HG03442 (cell line): ENCODE measurements around the gene CXorf49B.
"Not testable (repeated sequence)": the region's sequence is repeated elsewhere in the genome, so short reads cannot be mapped to it uniquely, and the experiment has no call there.

Experiments
- ATAC-seq: cut with Tn5 transposase; IDR thresholded peaks from one replicate; pipeline ENCODE4 v1.9.1; 2021; ENCODE audit warnings: mild to moderate bottlenecking, moderate library complexity; ENCODE audit not compliant: unreplicated experiment

CXorf49B gene

GRCh38 chrX:71763049-71763448, at the start of gene CXorf49B:
Gene CXorf49B, plus strand, starts transcription at chrX:71763349. Its CDS starts 75 bp downstream, at chrX:71763424.
- not testable (repeated sequence) for ATAC-seq

GRCh38 chrX:71714064-71714463, 49.1 kb upstream of the CXorf49B start:
- ATAC-seq, result not testable (repeated sequence)

GRCh38 chrX:71715551-71715950, 47.6 kb upstream of the CXorf49B start:
- ATAC-seq, result not testable (repeated sequence)

GRCh38 chrX:71716323-71716722, 46.8 kb upstream of the CXorf49B start:
- ATAC-seq, result not testable (repeated sequence)

GRCh38 chrX:71718185-71718584, 45.0 kb upstream of the CXorf49B start, which contains the start of gene CXorf49:
Gene CXorf49, minus strand, starts transcription at chrX:71718285. Its CDS starts 134 bp downstream, at chrX:71718151.
- not testable (repeated sequence) for ATAC-seq

- not testable (repeated sequence) for ATAC-seq
Observed at GRCh38 chrX:71719195-71719594, 44.0 kb upstream of the CXorf49B start.

- not testable (repeated sequence) for ATAC-seq
Observed at GRCh38 chrX:71720289-71720886, 42.8 kb upstream of the CXorf49B start.

- ATAC-seq, result not testable (repeated sequence)
Observed at GRCh38 chrX:71760688-71761281, 2.4 kb upstream of the CXorf49B start.

GRCh38 chrX:71764832-71765231, 1.7 kb downstream of the CXorf49B start:
- not testable (repeated sequence) for ATAC-seq

GRCh38 chrX:71765613-71766012, 2.5 kb downstream of the CXorf49B start:
- ATAC-seq, result not testable (repeated sequence)

GRCh38 chrX:71767134-71767533, 4.0 kb downstream of the CXorf49B start:
- ATAC-seq, result not testable (repeated sequence)

- peak; percentile 61 for ATAC-seq
Observed at GRCh38 chrX:71778322-71778721, 15.2 kb downstream of the CXorf49B start.

- ATAC-seq, result not testable (repeated sequence)
Observed at GRCh38 chrX:71782225-71782949, 19.2 kb downstream of the CXorf49B start.

GRCh38 chrX:71782950-71783299, 19.8 kb downstream of the CXorf49B start:
- not testable (repeated sequence) for ATAC-seq

GRCh38 chrX:71783569-71784347, 20.6 kb downstream of the CXorf49B start:
- ATAC-seq, result peak; percentile 48

GRCh38 chrX:71784348-71784983, 21.3 kb downstream of the CXorf49B start:
- peak; percentile 62 for ATAC-seq

- ATAC-seq, result not testable (repeated sequence)
Observed at GRCh38 chrX:71806450-71806849, 43.3 kb downstream of the CXorf49B start.

GRCh38 chrX:71809886-71810285, 46.7 kb downstream of the CXorf49B start:
- no peak for ATAC-seq

GRCh38 chrX:71814123-71814912, 51.2 kb downstream of the CXorf49B start:
- no peak for ATAC-seq
